Memory B cell (primary cell): ENCODE data around the gene ARHGAP23.
A peak's percentile ranks its signal among the peaks of the same experiment; 100 is the strongest.
"Not testable (repeated sequence)": the region's sequence is repeated elsewhere in the genome, so short reads cannot be mapped to it uniquely, and the experiment has no call there.

Experiments used
- ATAC-seq: fragments of 150-1000 bp; cut with Tn5 transposase; 2 replicates; pipeline ENCODE4 v1.10.0; 2021; ENCODE audit warnings: low read depth, mild to moderate bottlenecking, moderate library complexity
- DNase-seq, 2 donors: peaks; one replicate each; pipeline ENCODE4 v3.0.0; 2022; ENCODE audit warnings: low spot score in 2 of 2
- H3K27ac Mint-ChIP-seq: one replicate; pipeline ENCODE4 v1.8.0; 2022; ENCODE audit warnings: mild to moderate bottlenecking, moderate library complexity, mixed read lengths
- H3K27me3 Mint-ChIP-seq: one replicate; pipeline ENCODE4 v1.8.0; 2022; ENCODE audit warnings: mixed read lengths
- H3K36me3 Mint-ChIP-seq: one replicate; pipeline ENCODE4 v1.8.0; 2022; ENCODE audit warnings: mild to moderate bottlenecking, mixed read lengths
- H3K4me1 Mint-ChIP-seq: one replicate; pipeline ENCODE4 v1.8.0; 2022; ENCODE audit warnings: mixed read lengths
- H3K4me3 Mint-ChIP-seq: one replicate; pipeline ENCODE4 v1.8.0; 2022; ENCODE audit warnings: mild to moderate bottlenecking, moderate library complexity, mixed read lengths
- H3K9me3 Mint-ChIP-seq: one replicate; pipeline ENCODE4 v1.8.0; 2022; ENCODE audit warnings: mixed read lengths

Gene ARHGAP23

DNA sequence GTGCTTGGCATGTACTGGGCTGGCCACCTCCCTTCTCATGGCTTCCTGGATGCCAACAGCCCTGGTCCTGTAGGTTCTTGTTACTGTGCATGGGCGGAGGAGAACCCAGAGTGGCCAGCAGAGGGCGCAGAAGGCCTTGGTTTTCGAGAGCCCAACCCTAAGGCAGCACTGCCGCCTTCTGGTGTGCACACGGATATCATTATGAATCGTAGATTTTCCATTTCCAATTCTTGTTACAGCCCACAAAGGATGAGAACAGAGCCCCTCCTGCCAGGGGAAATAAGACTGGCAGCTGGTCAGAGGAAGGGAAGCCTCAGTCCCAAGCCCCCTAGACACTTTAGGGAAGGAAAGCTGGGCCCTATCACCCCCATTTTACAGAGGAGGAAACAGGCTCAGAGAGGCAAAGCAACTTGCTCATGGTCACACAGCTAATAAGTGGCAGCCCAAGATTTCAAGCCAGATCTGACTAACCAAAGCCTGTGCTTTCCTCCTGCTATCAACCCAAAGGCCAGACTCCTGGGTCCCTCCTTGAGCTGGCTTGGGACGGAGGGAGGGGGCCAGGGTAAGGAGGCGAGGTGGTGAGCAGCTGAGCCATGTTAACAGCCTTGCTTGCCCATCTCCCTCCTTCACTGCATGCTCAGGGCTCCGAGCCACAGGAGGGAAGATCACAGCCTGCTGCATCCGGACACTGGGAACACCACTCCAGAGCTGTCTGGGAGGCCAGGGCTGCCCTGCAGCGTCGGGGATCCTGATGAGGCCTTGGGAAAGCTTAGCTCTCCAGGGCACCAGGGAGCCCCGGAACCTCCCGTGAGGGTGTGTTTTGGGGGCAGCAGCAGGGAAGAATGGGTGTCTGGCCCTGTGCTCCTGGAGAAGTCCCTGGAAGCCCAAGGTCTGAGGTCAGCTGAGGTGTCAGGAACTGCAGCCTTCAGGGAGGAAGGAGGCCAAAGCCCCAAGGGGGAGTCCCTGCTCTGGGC lies 64.1 kb downstream of the ARHGAP23 start:
- DNase-seq (peak; percentile 88), ATAC-seq (peak; percentile 84)
- not testable (repeated sequence) for H3K27ac Mint-ChIP-seq, H3K4me3 Mint-ChIP-seq, H3K9me3 Mint-ChIP-seq, H3K4me1 Mint-ChIP-seq, H3K36me3 Mint-ChIP-seq
- H3K27me3 Mint-ChIP-seq: peaks cover 14% of the 10 kb centered on the region

DNA sequence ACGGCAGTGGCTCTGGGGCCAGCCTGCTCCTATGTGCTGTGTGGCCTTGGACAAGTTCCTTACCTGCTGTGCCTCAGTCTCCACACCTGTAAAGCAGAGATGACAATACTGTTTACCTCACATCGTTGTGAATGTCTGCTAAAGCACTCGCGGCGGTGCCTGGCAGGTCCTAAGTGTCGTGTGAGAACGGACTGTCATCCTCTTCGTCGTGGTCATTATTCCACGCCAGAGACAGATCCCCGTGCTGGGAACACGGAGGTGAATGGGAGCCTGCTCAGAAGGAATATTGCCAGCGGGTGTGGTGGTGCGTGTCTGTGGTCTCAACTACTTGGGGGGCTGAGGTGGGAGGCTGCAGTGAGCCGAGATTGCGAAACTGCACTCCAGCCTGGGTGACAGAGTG lies 65.9 kb downstream of the ARHGAP23 start:
- not testable (repeated sequence) for H3K9me3 Mint-ChIP-seq, H3K27ac Mint-ChIP-seq, DNase-seq, H3K4me3 Mint-ChIP-seq, H3K4me1 Mint-ChIP-seq, ATAC-seq, H3K36me3 Mint-ChIP-seq
- H3K27me3 Mint-ChIP-seq: peaks cover 14% of the 10 kb centered on the region

DNA sequence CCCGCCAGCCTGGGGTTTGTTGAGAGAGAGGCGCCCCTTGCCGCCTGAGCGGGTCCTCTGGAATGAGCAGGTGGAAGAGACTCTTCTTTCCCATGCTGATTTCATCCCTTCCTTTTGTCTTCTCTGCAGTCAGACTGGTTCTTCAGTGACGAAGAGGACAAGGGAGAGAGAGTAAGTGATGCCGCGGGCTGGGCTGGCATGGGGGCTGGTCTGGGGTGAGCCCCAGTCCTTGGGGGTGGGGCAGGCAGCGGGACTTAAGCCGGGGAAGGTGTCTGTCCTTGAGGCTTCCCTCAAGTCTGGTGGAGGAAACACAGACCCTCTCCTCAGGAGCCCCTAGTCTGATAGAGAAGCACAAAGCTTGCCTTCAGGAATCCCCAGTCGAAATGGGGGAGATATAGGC lies 69.4 kb downstream of the ARHGAP23 start:
- not testable (repeated sequence) for DNase-seq, ATAC-seq, H3K4me1 Mint-ChIP-seq, H3K27ac Mint-ChIP-seq, H3K36me3 Mint-ChIP-seq, H3K4me3 Mint-ChIP-seq, H3K9me3 Mint-ChIP-seq
- H3K27me3 Mint-ChIP-seq: peaks cover 12% of the 10 kb centered on the region

DNA sequence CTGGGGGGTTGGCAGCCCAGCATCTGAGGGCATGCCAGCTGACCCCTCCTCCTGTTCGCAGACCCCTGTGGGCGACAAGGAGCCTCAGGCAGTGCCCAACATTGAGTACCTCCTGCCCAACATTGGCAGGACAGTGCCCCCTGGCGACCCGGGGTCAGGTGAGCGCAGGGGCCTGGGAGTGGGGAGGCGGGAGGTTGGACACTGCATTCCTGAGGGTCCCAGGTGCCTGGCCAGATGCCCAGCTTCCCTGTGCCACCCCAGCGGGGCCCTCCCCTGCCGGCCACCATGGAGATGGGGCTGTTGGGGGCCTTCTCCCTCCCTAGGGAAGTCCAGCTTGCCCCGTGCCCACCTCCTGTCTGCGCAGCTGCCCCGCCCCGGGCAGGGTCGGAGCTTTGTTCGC lies 70.1 kb downstream of the ARHGAP23 start:
- H3K27me3 Mint-ChIP-seq: peaks cover 14% of the 10 kb centered on the region
- no peak overlapping the region for H3K4me3 Mint-ChIP-seq
- no peak overlapping the region for H3K27ac Mint-ChIP-seq
- peaks cover 2% of the 10 kb centered on the region for H3K36me3 Mint-ChIP-seq
- DNase-seq (no peak), ATAC-seq (no peak)
- no peaks in the 10 kb centered on the region for H3K4me1 Mint-ChIP-seq
- peaks cover 6% of the 10 kb centered on the region for H3K9me3 Mint-ChIP-seq

DNA sequence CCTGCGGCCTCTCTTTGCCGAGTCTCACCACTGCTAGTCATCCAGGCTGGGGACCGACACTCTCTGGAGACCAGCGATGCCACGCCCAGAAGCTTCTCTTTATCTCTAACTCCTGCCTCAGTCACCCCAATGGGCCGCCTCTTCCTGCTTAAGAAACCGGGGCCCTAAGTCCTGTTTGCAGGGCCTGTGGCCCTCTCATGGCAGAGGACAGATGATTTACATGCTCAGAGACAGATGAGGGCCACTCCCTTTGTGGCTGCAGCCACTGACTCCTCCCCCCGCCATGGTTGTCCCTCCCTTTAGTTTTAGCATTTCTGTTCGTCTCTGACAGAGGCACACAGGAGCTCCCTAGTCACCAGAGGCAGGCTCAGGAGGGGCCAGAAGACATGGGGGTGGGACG lies 71.0 kb downstream of the ARHGAP23 start:
- H3K4me1 Mint-ChIP-seq, H3K27ac Mint-ChIP-seq, H3K36me3 Mint-ChIP-seq, ATAC-seq, H3K4me3 Mint-ChIP-seq, H3K27me3 Mint-ChIP-seq, H3K9me3 Mint-ChIP-seq, DNase-seq: not testable (repeated sequence)

DNA sequence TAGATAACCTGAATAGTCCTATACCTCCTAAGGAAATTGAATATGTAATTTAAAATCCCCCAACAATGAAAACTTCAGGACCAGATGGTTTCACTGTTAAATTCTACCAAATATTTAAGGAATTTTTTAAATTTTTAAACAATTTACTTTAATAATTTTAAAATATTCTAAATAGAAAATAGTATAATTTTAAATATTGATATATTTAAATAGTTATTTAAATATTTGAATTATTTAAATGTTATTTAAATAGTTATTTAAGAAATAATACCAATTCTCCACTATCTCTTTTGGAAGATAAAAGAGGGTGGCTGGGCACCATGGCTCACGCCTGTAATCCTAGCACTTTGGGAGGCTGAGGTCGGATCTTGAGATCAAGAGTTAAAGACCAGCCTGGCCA lies 73.5 kb downstream of the ARHGAP23 start:
- H3K27me3 Mint-ChIP-seq, H3K9me3 Mint-ChIP-seq, H3K36me3 Mint-ChIP-seq, H3K27ac Mint-ChIP-seq, H3K4me1 Mint-ChIP-seq, H3K4me3 Mint-ChIP-seq, DNase-seq, ATAC-seq: not testable (repeated sequence)

DNA sequence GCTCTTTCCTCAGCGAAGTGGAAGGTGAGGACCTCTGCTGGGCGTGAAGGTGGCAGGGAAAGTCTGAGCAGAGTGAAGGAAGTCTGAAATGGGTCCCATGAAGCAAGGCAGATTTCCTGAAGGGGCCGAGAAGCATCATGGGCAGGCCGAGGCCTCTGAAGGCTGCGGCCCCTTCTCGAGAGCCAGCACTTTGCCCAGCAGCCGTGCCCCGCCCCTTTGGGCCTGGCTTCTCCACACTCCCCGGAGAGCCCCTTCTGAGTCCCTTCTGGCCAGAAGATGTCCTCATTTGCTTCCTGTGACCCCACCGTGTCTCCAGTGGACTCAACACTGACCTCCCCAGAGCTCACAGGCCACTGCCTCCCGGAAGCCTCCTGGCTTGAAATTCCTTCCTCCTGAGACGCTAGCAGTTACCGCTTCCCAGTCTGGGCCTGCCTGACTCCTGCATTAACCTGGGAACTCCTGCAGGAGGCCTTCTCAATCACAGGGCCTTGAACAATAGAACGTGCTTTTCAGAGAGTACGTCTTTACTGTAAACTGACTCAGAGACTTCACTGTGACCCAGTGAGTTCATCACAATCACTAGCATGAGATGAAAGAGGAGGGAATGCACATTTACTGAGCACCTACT lies 75.1 kb downstream of the ARHGAP23 start:
- not testable (repeated sequence) for H3K4me3 Mint-ChIP-seq, H3K4me1 Mint-ChIP-seq, H3K27ac Mint-ChIP-seq, DNase-seq, H3K9me3 Mint-ChIP-seq, ATAC-seq, H3K36me3 Mint-ChIP-seq
- H3K27me3 Mint-ChIP-seq: peaks cover 16% of the 10 kb centered on the region

DNA sequence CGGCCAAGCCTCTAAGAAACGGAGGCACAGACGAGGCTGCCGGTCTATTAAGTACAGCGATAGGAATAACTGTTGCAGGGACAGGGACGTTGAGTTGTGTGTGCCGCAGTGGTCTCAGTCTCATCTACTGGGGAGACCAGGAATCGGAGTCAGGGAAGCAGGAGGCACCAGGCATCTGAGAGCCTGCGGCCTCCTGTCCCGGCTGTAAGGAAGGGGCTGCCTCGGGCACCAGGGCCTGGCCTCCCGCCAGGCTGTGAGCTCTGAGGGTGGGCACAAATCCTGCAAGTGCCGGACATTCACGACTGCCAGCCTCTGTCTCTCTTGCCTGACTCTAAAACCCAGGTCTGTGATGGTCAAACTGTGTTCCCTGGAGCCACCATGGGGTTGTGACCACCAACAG lies 76.0 kb downstream of the ARHGAP23 start:
- H3K4me3 Mint-ChIP-seq: no peak overlapping the region
- DNase-seq (no peak), ATAC-seq (no peak)
- no peaks in the 10 kb centered on the region for H3K4me1 Mint-ChIP-seq
- H3K9me3 Mint-ChIP-seq: no peaks in the 10 kb centered on the region
- no peaks in the 10 kb centered on the region for H3K36me3 Mint-ChIP-seq
- H3K27ac Mint-ChIP-seq: no peak overlapping the region
- H3K27me3 Mint-ChIP-seq: peaks cover 21% of the 10 kb centered on the region

DNA sequence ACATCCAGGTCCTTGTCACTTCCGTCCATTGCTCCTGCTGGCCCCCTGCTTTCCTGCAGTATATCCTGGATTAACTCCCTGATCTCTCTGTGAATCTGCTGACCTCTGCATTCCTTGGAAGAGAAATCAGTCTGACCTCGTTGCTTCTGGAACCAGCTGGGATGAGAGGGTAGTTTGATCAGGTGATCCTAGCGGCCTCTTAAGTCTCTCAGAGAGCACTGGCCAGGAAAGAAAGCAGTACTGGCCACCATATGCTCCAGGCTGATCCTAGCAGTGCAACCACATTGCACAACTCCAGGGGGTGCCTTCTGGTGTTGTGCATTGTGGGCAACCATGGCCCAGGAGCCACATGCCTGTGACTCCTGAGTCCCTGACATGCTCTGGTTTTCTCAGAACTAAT lies 79.2 kb downstream of the ARHGAP23 start:
- peaks cover 34% of the 10 kb centered on the region for H3K27me3 Mint-ChIP-seq
- H3K36me3 Mint-ChIP-seq: peaks cover 2% of the 10 kb centered on the region
- peaks cover 5% of the 10 kb centered on the region for H3K4me1 Mint-ChIP-seq
- ATAC-seq (no peak), DNase-seq (no peak)
- H3K4me3 Mint-ChIP-seq: no peak overlapping the region
- no peaks in the 10 kb centered on the region for H3K9me3 Mint-ChIP-seq
- no peak overlapping the region for H3K27ac Mint-ChIP-seq

DNA sequence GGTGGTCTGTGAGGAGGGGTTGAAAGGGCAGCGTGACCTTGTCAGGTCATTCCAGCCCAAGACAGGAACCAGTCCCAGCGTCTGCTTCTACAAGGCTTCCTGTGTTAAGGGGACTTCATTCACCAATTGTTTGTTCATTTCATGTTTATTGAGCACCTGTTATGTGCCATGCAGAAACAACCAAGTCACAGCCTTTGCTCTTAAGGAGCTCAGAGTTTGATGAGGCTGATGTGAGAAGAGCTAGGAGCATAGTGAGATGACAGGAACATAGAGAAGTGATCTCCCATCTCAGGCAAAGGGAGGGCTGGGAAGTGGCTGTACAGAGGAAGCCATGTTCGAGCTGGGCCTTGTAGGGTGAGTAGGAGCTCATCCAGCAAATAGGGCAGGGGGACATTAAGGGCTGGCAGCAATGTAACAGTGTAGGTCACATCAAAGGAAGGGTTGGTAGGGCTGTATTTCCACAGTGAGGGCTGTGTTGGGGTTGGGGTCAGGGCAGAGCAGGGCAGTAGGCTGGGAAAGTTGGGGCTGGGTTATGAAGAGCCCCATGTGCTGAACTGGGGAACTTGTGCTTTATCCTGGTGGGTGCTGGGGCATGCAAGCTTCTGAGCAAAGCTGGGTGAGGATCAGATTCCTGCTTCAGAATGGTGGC lies 79.8 kb downstream of the ARHGAP23 start:
- Mint-ChIP-seq H3K4me3 (no peak overlapping the region), H3K9me3 (no peaks in the 10 kb centered on the region)

DNA sequence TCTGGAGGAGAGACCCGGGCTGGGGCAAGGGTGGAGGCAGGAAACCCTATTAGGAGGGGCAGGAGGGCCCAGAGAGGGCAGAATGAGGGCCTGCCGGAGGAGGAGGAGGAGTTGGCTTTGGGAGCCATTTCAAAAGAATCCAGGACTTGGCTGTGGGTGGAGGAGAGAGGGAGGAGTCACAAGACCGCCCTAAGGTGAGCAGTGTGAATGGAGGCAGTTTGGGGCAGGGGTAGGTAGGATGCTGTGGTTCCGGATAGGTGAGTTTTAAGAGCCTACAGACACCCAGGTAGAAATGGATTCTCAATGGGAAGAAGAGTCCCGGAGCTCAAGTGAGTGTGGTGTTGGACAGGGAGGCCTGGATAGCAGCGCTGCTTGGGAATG lies 80.3 kb downstream of the ARHGAP23 start:
- H3K4me1 Mint-ChIP-seq: peaks cover 5% of the 10 kb centered on the region
- no peaks in the 10 kb centered on the region for H3K9me3 Mint-ChIP-seq
- H3K27me3 Mint-ChIP-seq: peaks cover 30% of the 10 kb centered on the region
- H3K36me3 Mint-ChIP-seq: peaks cover 2% of the 10 kb centered on the region
- H3K27ac Mint-ChIP-seq: no peak overlapping the region
- ATAC-seq (no peak), DNase-seq (no peak)
- H3K4me3 Mint-ChIP-seq: no peak overlapping the region

More for the DNA sequence above, 79.8 kb downstream of the ARHGAP23 start:
- H3K27ac Mint-ChIP-seq: no peak overlapping the region
- no peak for DNase-seq
- peaks cover 5% of the 10 kb centered on the region for H3K4me1 Mint-ChIP-seq
- H3K36me3 Mint-ChIP-seq: peaks cover 2% of the 10 kb centered on the region
- ATAC-seq: no peak
- peaks cover 30% of the 10 kb centered on the region for H3K27me3 Mint-ChIP-seq

DNA sequence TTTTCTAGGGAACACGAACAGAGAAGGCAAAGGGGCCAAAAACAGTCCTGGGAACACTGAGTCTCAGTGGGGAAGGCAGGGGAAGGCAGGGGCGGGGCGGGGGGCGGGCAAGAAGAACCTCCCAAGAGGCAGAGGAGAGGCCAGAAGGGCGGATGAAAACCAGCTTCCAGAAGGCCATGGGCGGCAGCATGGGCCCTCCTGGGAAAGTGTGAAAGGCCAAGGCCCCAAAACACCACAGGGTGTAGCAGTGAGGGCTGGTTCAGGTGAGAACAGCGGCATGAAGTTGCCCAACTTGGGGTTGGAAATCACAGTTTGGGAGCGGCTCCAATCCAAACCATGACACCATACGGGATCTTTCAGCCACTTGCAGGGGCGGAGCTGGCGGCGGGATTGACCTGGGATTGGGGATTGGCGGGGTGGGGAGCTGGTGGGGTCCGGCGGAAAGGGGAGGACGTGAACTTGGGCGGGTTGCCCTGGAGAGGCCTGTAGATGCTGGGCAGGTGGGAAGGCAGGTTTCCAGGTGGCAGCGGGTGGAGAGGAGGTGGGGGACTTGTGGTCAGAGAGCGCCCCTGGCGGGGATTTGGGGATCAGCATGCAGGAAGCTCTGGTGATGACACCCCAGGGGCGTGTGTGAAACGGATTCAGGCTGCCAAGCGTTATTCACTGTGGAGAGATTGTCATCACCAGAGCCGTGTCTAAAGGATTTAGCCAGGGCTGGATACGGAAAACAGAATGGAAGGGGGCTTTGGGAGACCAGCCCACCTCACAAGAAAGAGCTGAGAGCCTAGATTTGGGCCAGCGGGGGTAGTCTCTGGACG lies 80.9 kb downstream of the ARHGAP23 start:
- peak; percentile 58 to 63 for DNase-seq
- H3K9me3 Mint-ChIP-seq: no peaks in the 10 kb centered on the region
- peaks cover 2% of the 10 kb centered on the region for H3K36me3 Mint-ChIP-seq
- H3K4me3 Mint-ChIP-seq: peak overlapping the region; percentile 87
- ATAC-seq: peak; percentile 91
- H3K4me1 Mint-ChIP-seq: peaks cover 5% of the 10 kb centered on the region
- H3K27ac Mint-ChIP-seq: peak overlapping the region; percentile 64
- H3K27me3 Mint-ChIP-seq: peaks cover 30% of the 10 kb centered on the region

DNA sequence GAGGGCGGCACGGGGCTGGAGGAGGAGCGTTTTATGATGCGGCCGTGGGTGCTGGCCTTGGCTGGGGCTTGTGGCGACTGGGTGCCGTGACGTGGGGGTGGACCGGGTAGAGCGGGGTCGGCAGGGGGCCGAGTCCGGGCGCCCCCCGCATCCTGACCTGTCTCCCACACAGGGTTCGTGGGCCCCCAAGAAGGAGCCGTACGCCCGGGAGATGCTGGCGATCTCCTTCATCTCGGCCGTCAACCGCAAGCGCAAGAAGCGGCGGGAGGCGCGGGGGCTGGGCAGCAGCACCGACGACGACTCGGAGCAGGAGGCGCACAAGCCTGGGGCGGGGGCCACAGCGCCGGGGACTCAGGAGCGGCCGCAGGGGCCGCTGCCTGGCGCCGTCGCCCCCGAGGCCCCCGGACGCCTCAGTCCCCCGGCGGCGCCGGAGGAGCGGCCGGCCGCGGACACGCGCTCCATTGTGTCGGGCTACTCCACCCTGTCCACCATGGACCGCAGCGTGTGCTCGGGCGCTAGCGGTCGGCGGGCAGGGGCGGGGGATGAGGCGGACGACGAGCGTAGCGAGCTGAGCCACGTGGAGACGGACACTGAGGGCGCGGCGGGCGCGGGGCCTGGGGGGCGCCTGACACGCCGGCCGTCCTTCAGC lies 81.6 kb downstream of the ARHGAP23 start:
- no peak for DNase-seq
- Mint-ChIP-seq H3K4me3 (peak overlapping the region; percentile 87), H3K36me3 (peaks cover 2% of the 10 kb centered on the region), H3K4me1 (peaks cover 5% of the 10 kb centered on the region), H3K9me3 (no peaks in the 10 kb centered on the region), H3K27ac (peak overlapping the region; percentile 64), H3K27me3 (peaks cover 30% of the 10 kb centered on the region)
- ATAC-seq: no peak
